Keratinocyte (primary cell): ENCODE measurements around the gene VPS13D. TPM values are rescaled to one million over a fixed set of nuclear protein-coding genes. Genes with fewer than 3 reads are reported as not detected.
"Not testable (repeated sequence)": the region's sequence is repeated elsewhere in the genome, so short reads cannot be mapped to it uniquely, and the experiment has no call there.

ENCODE experiments used
- DNase-seq: peaks from one replicate; pipeline ENCODE4 v3.0.0-alpha.2; 2011; ENCODE audit warnings: low read depth, missing footprints, low spot score
- FAIRE-seq: peaks from 2 replicates; lab custom pipeline; 2011; peaks lifted over from hg19 to GRCh38; lab: Jason Lieb, UNC
- H2AFZ ChIP-seq: 2 replicates; pipeline ENCODE4 v1.6.0; 2012; ENCODE audit warnings: low read length, control low read depth, inconsistent platforms; ENCODE audit not compliant: control insufficient read depth
- H3K27ac ChIP-seq: 2 replicates; pipeline ENCODE4 v1.5.1; 2011; ENCODE audit warnings: low read length; ENCODE audit not compliant: control insufficient read depth, insufficient read depth
- H3K27me3 ChIP-seq: 3 replicates; pipeline ENCODE4 v1.6.0; 2011; ENCODE audit warnings: low read length; ENCODE audit not compliant: control insufficient read depth, insufficient read depth; ENCODE audit errors: extremely low read depth
- H3K36me3 ChIP-seq, 2 experiments: 2 replicates in 1 of 2; 3 replicates in 1 of 2; pipeline ENCODE4 v1.5.1; 2011; ENCODE audit warnings: low read length in 2 of 2, mild to moderate bottlenecking in 1 of 2; ENCODE audit not compliant: control insufficient read depth in 2 of 2, insufficient read depth in 2 of 2; ENCODE audit errors: extremely low read depth in 1 of 2
- H3K4me1 ChIP-seq: 3 replicates; pipeline ENCODE4 v1.5.1; 2011; ENCODE audit warnings: low read length; ENCODE audit not compliant: control insufficient read depth, insufficient read depth; ENCODE audit errors: extremely low read depth
- H3K4me2 ChIP-seq: 3 replicates; pipeline ENCODE4 v1.6.0; 2011; ENCODE audit warnings: low read depth, low read length; ENCODE audit not compliant: control insufficient read depth, insufficient read depth; ENCODE audit errors: extremely low read depth
- H3K4me3 ChIP-seq, 3 experiments: fragments of 200-600 bp in 1 of 3; sonication (generic) in 1 of 3; 2 replicates in 2 of 3; 3 replicates in 1 of 3; pipeline ENCODE4 v1.5.1; 2011 to 2016; ENCODE audit warnings: low read length in 3 of 3, mild to moderate bottlenecking in 3 of 3, control low read depth in 2 of 3, inconsistent platforms in 1 of 3, low read depth in 1 of 3, mixed read lengths in 1 of 3, mixed run types in 1 of 3, moderate library complexity in 1 of 3; ENCODE audit not compliant: control insufficient read depth in 2 of 3, insufficient read depth in 2 of 3; ENCODE audit errors: extremely low read depth in 1 of 3
- H3K79me2 ChIP-seq: 2 replicates; pipeline ENCODE4 v1.6.0; 2012; ENCODE audit warnings: low read length; ENCODE audit not compliant: control insufficient read depth, insufficient read depth
- H3K9ac ChIP-seq: 3 replicates; pipeline ENCODE4 v1.6.0; 2011; ENCODE audit warnings: low read length; ENCODE audit not compliant: control insufficient read depth, insufficient read depth; ENCODE audit errors: extremely low read depth
- H3K9me1 ChIP-seq: 3 replicates; pipeline ENCODE4 v1.6.0; 2011; ENCODE audit warnings: low read length; ENCODE audit not compliant: control insufficient read depth, insufficient read depth; ENCODE audit errors: extremely low read depth
- H3K9me3 ChIP-seq: 2 replicates; pipeline ENCODE4 v1.5.1; 2012; ENCODE audit warnings: low read depth, low read length; ENCODE audit not compliant: control insufficient read depth
- H4K20me1 ChIP-seq: 3 replicates; pipeline ENCODE4 v1.6.0; 2011; ENCODE audit warnings: low read length; ENCODE audit not compliant: control insufficient read depth, insufficient read depth; ENCODE audit errors: extremely low read depth
- EZH2 ChIP-seq: IDR thresholded peaks from one replicate; pipeline ENCODE4 v1.6.1; 2012; ENCODE audit warnings: inconsistent platforms, mild to moderate bottlenecking, low read length, moderate library complexity
- dilution Hi-C: fragments of 300-500 bp; cut with MboI; formaldehyde crosslinking; loops from one replicate; pipeline ENCODE4 v1.7.0; 2020; ENCODE audit warnings: low sequenced_read_pairs; ENCODE audit not compliant: extremely low pct_ligation_motif_present
- polyA plus RNA-seq, 5 experiments: library from polyadenylated mRNA; depleted of rRNA in 3 of 5; stranded (reverse) in 3 of 5; stranded (forward) in 1 of 5; unstranded in 1 of 5; fragments of >200 nt; gene quantifications; 1 replicate in 1 of 5; 2 replicates in 3 of 5; 3 replicates in 1 of 5; pipeline versions ENCODE4 v1.2.1 to v1.2.3, GENCODE V29; 2011 to 2012; ENCODE audit warnings: missing spikeins in 2 of 5, low read depth in 1 of 5, low replicate concordance in 1 of 5
- TF ChIP-seq, protein P1 (sequence below), 3 experiments: IDR thresholded peaks in 1 of 3; conservative IDR thresholded peaks in 1 of 3; optimal IDR thresholded peaks in 1 of 3; 2 replicates in 2 of 3; 3 replicates in 1 of 3; pipeline versions ENCODE3 to v1.5.1; 2011; ENCODE audit warnings: low read length in 3 of 3, mild to moderate bottlenecking in 3 of 3, moderate library complexity in 2 of 3, control low read depth in 1 of 3, inconsistent platforms in 1 of 3; ENCODE audit not compliant: insufficient read depth in 2 of 3; ENCODE audit errors: extremely low read depth in 1 of 3

The VPS13D gene
- polyA plus RNA-seq, 1 donor (not counting 4 experiments of a cell fraction or from before 2014, with no cell fraction given) = 19.0 TPM

DNA sequence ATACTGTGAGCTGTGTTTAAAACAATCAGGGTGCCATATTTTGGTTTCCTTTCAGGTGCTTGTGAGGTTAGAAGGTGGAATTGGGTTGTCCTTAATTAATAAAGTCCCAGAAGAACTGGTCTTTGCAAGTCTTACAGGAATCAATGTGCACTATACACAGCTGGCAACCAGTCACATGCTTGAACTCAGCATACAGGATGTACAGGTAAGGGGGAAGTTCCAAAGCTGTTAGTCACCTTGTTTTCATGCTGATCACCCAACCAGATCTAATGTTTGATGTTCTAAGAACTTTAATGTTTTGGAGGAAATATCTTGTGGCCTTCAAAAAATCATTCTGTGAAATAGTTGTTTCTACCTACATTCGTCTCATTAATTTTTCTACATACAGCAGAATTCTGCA, 156.3 kb downstream of the VPS13D start:
- peak; percentile 93 for FAIRE-seq
- Histone ChIP-seq H3K36me3 (peaks cover 11 to 24% of the 10 kb centered on the region in 2 experiments), H3K9me1 (no peaks in the 10 kb centered on the region), H3K4me1 (peaks cover 37% of the 10 kb centered on the region), H3K9me3 (peaks cover 6% of the 10 kb centered on the region), H3K9ac (no peak overlapping the region), H3K4me3 (peak overlapping the region in 2 of 3 experiments; percentile 15 to 36), H3K79me2 (no peaks in the 10 kb centered on the region), H3K4me2 (peak overlapping the region; percentile 69), H4K20me1 (no peaks in the 10 kb centered on the region), H3K27me3 (no peaks in the 10 kb centered on the region), H2AFZ (no peak overlapping the region), H3K27ac (peak overlapping the region; percentile 70)
- no peak for TF ChIP-seq EZH2
- TF ChIP-seq, protein P1, sequence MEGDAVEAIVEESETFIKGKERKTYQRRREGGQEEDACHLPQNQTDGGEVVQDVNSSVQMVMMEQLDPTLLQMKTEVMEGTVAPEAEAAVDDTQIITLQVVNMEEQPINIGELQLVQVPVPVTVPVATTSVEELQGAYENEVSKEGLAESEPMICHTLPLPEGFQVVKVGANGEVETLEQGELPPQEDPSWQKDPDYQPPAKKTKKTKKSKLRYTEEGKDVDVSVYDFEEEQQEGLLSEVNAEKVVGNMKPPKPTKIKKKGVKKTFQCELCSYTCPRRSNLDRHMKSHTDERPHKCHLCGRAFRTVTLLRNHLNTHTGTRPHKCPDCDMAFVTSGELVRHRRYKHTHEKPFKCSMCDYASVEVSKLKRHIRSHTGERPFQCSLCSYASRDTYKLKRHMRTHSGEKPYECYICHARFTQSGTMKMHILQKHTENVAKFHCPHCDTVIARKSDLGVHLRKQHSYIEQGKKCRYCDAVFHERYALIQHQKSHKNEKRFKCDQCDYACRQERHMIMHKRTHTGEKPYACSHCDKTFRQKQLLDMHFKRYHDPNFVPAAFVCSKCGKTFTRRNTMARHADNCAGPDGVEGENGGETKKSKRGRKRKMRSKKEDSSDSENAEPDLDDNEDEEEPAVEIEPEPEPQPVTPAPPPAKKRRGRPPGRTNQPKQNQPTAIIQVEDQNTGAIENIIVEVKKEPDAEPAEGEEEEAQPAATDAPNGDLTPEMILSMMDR (optimal IDR thresholded peaks at IDR 0.05 in 1 of 3, IDR thresholded peaks at IDR 0.05 in 1 of 3, conservative IDR thresholded peaks at IDR 0.05 in 1 of 3; ENCODE audit: extremely low read depth in 1 of 3, insufficient read depth in 2 of 3, low read length in 3 of 3) = no peak
- dilution Hi-C loops = no loop called here
- DNase-seq = peak; percentile 70

DNA sequence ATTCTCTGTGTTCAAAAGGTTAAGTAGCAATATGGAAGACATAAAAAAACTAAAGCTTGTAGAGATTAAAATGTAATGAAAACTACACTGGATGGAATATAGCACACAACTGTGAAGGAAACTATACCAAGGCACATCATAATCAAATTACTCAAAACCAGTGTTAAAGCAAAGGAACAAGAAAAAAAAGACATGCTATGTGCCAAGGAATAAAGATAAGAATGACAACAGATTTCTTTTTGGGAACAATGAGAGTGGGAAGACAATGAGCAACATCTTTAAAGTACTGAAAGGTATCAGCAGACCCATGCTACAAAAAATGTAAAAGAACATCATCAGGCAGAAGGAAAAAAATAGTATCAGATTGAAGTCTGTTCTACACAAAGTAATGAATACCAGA, 157.8 kb downstream of the VPS13D start:
- Histone ChIP-seq H3K9me1 (no peaks in the 10 kb centered on the region), H3K9ac (no peak overlapping the region), H3K4me2 (no peak overlapping the region), H3K79me2 (no peaks in the 10 kb centered on the region), H3K9me3 (peaks cover 6% of the 10 kb centered on the region), H2AFZ (no peak overlapping the region), H3K4me1 (peaks cover 35% of the 10 kb centered on the region), H3K36me3 (peaks cover 11 to 24% of the 10 kb centered on the region in 2 experiments), H3K27me3 (no peaks in the 10 kb centered on the region), H3K27ac (no peak overlapping the region), H4K20me1 (no peaks in the 10 kb centered on the region), H3K4me3 (no peak overlapping the region)
- no peak for DNase-seq
- TF ChIP-seq, protein P1 (optimal IDR thresholded peaks at IDR 0.05 in 1 of 3, IDR thresholded peaks at IDR 0.05 in 1 of 3, conservative IDR thresholded peaks at IDR 0.05 in 1 of 3; ENCODE audit: extremely low read depth in 1 of 3, insufficient read depth in 2 of 3, low read length in 3 of 3) = no peak
- TF ChIP-seq EZH2 = no peak
- FAIRE-seq = no peak
- dilution Hi-C loops = no loop called here

GRCh38 chr1:12390296-12390695, 160.5 kb downstream of the VPS13D start:
- H3K9me1 ChIP-seq, H3K4me2 ChIP-seq, H3K27ac ChIP-seq, H3K27me3 ChIP-seq, DNase-seq, H2AFZ ChIP-seq, H3K9ac ChIP-seq, H3K9me3 ChIP-seq, FAIRE-seq, dilution Hi-C loops, H3K79me2 ChIP-seq, H4K20me1 ChIP-seq, H3K4me3 ChIP-seq: not testable (repeated sequence)
- H3K4me1 ChIP-seq = peaks cover 19% of the 10 kb centered on the region
- H3K36me3 ChIP-seq = peaks cover 8 to 18% of the 10 kb centered on the region in 2 experiments
